Measurements from ENCODE around the gene CEP57L1. TPM values are rescaled to one million over a fixed set of nuclear protein-coding genes. Genes with fewer than 3 reads are reported as not detected.
A peak's percentile ranks its signal among the peaks of the same experiment; 100 is the strongest.
"Not testable (repeated sequence)": the region's sequence is repeated elsewhere in the genome, so short reads cannot be mapped to it uniquely, and the experiment has no call there.

Gene CEP57L1
- total RNA-seq, 1 donor from 2014 or later, result 59.7 TPM

GRCh38 chr6:109104512-109104911, 9.2 kb downstream of the CEP57L1 start:
- DNase-seq (ENCODE audit: low spot score), result no peak

GRCh38 chr6:109105681-109106080, 10.4 kb downstream of the CEP57L1 start:
- DNase-seq (ENCODE audit: low spot score), result no peak

GRCh38 chr6:109109663-109110062, 14.4 kb downstream of the CEP57L1 start:
- DNase-seq (ENCODE audit: low spot score), result not testable (repeated sequence)

- not testable (repeated sequence) for DNase-seq (ENCODE audit: low spot score)
These were observed 17.4 kb downstream of the CEP57L1 start for GRCh38 chr6:109112663-109113062.

GRCh38 chr6:109117346-109118035, 22.2 kb downstream of the CEP57L1 start:
- no peak for DNase-seq (ENCODE audit: low spot score)

GRCh38 chr6:109118337-109118736, 23.0 kb downstream of the CEP57L1 start:
- peak; percentile 7 for DNase-seq (ENCODE audit: low spot score)

GRCh38 chr6:109118871-109119354, 23.6 kb downstream of the CEP57L1 start:
- DNase-seq (ENCODE audit: low spot score), result no peak

- no peak for DNase-seq (ENCODE audit: low spot score)
These were observed 26.1 kb downstream of the CEP57L1 start for GRCh38 chr6:109121411-109121810.

GRCh38 chr6:109124219-109124618, 28.9 kb downstream of the CEP57L1 start:
- DNase-seq (ENCODE audit: low spot score), result no peak

GRCh38 chr6:109125504-109125903, 30.2 kb downstream of the CEP57L1 start:
- DNase-seq (ENCODE audit: low spot score), result no peak

- DNase-seq (ENCODE audit: low spot score), result no peak
These were observed 34.8 kb downstream of the CEP57L1 start for GRCh38 chr6:109130065-109130464.

GRCh38 chr6:109135600-109135999, 40.3 kb downstream of the CEP57L1 start:
- DNase-seq (ENCODE audit: low spot score), result not testable (repeated sequence)

- DNase-seq (ENCODE audit: low spot score), result not testable (repeated sequence)
These were observed 40.7 kb downstream of the CEP57L1 start for GRCh38 chr6:109136039-109136438.

- DNase-seq (ENCODE audit: low spot score), result not testable (repeated sequence)
These were observed 41.2 kb downstream of the CEP57L1 start for GRCh38 chr6:109136530-109136929.

GRCh38 chr6:109139109-109139508, 43.8 kb downstream of the CEP57L1 start:
- no peak for DNase-seq (ENCODE audit: low spot score)

- not testable (repeated sequence) for DNase-seq (ENCODE audit: low spot score)
These were observed 46.8 kb downstream of the CEP57L1 start for GRCh38 chr6:109142067-109142466.

GRCh38 chr6:109143191-109143590, 47.9 kb downstream of the CEP57L1 start:
- no peak for DNase-seq (ENCODE audit: low spot score)

GRCh38 chr6:109148251-109148650, 52.9 kb downstream of the CEP57L1 start:
- not testable (repeated sequence) for DNase-seq (ENCODE audit: low spot score)

- not testable (repeated sequence) for DNase-seq (ENCODE audit: low spot score)
These were observed 53.4 kb downstream of the CEP57L1 start for GRCh38 chr6:109148716-109149115.

GRCh38 chr6:109153752-109154151, 58.4 kb downstream of the CEP57L1 start:
- no peak for DNase-seq (ENCODE audit: low spot score)

GRCh38 chr6:109164331-109164730, 69.0 kb downstream of the CEP57L1 start:
- DNase-seq (ENCODE audit: low spot score), result no peak

- peak; percentile 70 for DNase-seq (ENCODE audit: low spot score)
These were observed 70.2 kb downstream of the CEP57L1 start for GRCh38 chr6:109165392-109165974.

GRCh38 chr6:109166673-109167072, 71.4 kb downstream of the CEP57L1 start:
- no peak for DNase-seq (ENCODE audit: low spot score)

Measured in umbilical cord (tissue), 2 donors.